Esophagus (tissue), 2 donors: ENCODE measurements around the gene TPX2. TPM values are rescaled to one million over a fixed set of nuclear protein-coding genes. Genes with fewer than 3 reads are reported as not detected.

Experiments
- H3K27ac ChIP-seq, 2 donors: one replicate each; pipeline ENCODE4 v1.5.1; 2013; ENCODE audit warnings: low read depth in 2 of 2, mild to moderate bottlenecking in 2 of 2, inconsistent platforms in 1 of 2, low read length in 1 of 2, moderate library complexity in 1 of 2
- H3K27me3 ChIP-seq, 2 donors: one replicate each; pipeline ENCODE4 v1.6.1; 2013; ENCODE audit warnings: low read length in 2 of 2, control low read depth in 1 of 2, mild to moderate bottlenecking in 1 of 2; ENCODE audit not compliant: insufficient read depth in 2 of 2, control insufficient read depth in 1 of 2
- H3K36me3 ChIP-seq, 2 donors: one replicate each; pipeline ENCODE4 v1.6.1; 2013; ENCODE audit warnings: low read length in 1 of 2; ENCODE audit not compliant: control insufficient read depth in 2 of 2, insufficient read depth in 2 of 2
- H3K4me1 ChIP-seq, 2 donors: one replicate each; pipeline ENCODE4 v1.6.1; 2013; ENCODE audit warnings: low read length in 1 of 2; ENCODE audit not compliant: control insufficient read depth in 2 of 2, insufficient read depth in 2 of 2
- H3K4me3 ChIP-seq, 2 donors: one replicate each; pipeline ENCODE4 v1.5.1; 2013; ENCODE audit warnings: low read length in 2 of 2, mild to moderate bottlenecking in 2 of 2, low read depth in 1 of 2, moderate library complexity in 1 of 2
- H3K9me3 ChIP-seq, 2 donors: one replicate each; pipeline ENCODE4 v1.6.1; 2013; ENCODE audit warnings: mild to moderate bottlenecking in 2 of 2, low read depth in 1 of 2, low read length in 1 of 2, moderate library complexity in 1 of 2; ENCODE audit not compliant: control insufficient read depth in 2 of 2, insufficient read depth in 1 of 2
- WGBS, 2 donors: extraction: QIAGEN DNeasy Blood & Tissue Kit; methylation state at CpG; one replicate each; pipeline ENCODE4 v1.1.7; 2013; 5-methylcytosine and 5-hydroxymethylcytosine counted together
- polyA plus RNA-seq, 2 donors: library from polyadenylated mRNA; stranded (reverse); fragments of 200-250 nt; gene quantifications; one replicate each; pipeline ENCODE4 v1.2.3, GENCODE V29; 2013
- donor health status: healthy with polysubstance abuse.
- donor health status: Bipolar disorder and iron deficiency.

Gene TPX2
- polyA plus RNA-seq, 2 donors: 9.1 to 13.6 TPM

- H3K4me1 ChIP-seq: peaks cover 3 to 7% of the 10 kb centered on the region in 2 donors
- no peak overlapping the region for H3K4me3 ChIP-seq
- no peaks in the 10 kb centered on the region for H3K36me3 ChIP-seq
- no peak overlapping the region for H3K27ac ChIP-seq
- H3K27me3 ChIP-seq: no peaks in the 10 kb centered on the region
- 74 to 78% methylated on average over 5 of the region's 5 CpGs for WGBS, 2 donors
- no peaks in the 10 kb centered on the region for H3K9me3 ChIP-seq
Observed at GRCh38 chr20:31836853-31837608, 97.9 kb downstream of the TPX2 start.

GRCh38 chr20:31837896-31838397 lies 98.9 kb downstream of the TPX2 start:
- no peaks in the 10 kb centered on the region for H3K9me3 ChIP-seq
- H3K4me3 ChIP-seq: no peak overlapping the region
- H3K27ac ChIP-seq: no peak overlapping the region
- no peaks in the 10 kb centered on the region for H3K27me3 ChIP-seq
- 56 to 68% methylated on average over 3 of the region's 3 CpGs for WGBS, 2 donors
- H3K36me3 ChIP-seq: no peaks in the 10 kb centered on the region
- H3K4me1 ChIP-seq: peaks cover 3 to 8% of the 10 kb centered on the region in 2 donors

DNA sequence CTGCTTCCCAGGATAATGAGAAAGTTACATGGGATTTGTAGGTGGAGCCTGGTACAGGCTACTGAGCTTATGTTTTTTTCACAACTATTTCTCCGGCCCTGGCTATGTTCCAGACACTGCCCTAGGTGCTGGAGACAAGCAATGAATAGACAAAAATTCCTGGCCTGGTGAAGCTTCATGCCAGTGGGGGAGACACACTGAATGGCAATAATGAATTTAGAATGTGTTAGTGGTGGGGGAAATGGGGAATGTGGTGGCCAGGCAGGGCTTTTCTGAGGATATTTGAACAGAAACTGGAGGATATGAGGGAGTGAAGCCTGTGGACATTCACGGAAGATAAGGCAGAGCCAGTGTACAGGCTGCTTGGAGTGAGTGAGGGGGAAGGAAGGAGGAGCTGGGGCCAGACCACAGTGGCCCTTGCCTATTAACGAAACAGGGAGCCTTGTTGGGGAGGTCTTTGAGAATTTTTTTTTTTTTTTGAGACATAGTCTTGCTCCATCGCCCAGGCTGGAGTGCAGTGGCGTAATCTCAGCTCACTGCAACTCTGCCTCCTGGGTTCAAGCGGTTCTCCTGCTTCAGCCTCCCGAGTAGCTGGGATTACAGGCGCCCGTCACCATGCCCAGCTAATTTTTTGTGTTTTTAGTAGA lies 99.7 kb downstream of the TPX2 start:
- H3K4me3 ChIP-seq: no peak overlapping the region
- H3K36me3 ChIP-seq: no peaks in the 10 kb centered on the region
- no peaks in the 10 kb centered on the region for H3K27me3 ChIP-seq
- no peak overlapping the region for H3K27ac ChIP-seq
- 82 to 84% methylated on average over 9 of the region's 9 CpGs for WGBS, 2 donors
- H3K9me3 ChIP-seq: no peaks in the 10 kb centered on the region
- peaks cover 3 to 8% of the 10 kb centered on the region in 2 donors for H3K4me1 ChIP-seq

DNA sequence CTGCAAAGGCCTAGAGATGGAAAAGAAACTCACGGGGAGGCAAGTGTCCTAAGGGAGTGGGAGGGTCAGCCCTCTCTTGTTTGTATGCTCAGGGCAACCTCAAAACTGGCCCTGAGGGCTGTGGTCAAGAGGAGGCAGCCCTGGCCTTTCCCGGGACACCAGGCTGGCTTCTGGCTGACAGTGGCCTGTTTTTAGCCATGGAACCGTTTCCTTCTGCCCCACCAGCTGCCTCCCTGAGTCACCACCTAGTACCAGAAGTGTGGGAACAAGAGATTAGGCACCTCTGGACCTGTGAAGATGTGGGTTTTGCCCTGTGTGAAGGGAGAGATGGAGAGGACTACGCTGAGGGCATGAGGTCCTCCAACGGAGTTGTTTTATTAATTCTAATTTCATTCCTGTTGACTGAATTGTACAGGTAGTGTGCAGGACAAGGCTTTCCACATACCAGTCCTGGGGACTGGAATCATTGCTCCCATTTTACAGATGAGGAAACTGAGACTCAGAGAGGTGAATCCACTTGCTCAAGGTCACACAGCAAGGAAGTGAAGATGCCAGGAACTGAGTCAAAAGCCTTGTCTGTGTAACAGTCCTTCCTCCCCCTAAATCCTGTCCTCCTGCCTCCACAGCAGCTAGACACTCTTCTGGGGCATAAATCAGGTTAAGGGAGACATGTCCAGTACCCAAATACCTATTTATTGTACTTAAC lies 100.8 kb downstream of the TPX2 start:
- Histone ChIP-seq H3K36me3 (no peaks in the 10 kb centered on the region), H3K4me3 (no peak overlapping the region), H3K27me3 (no peaks in the 10 kb centered on the region), H3K4me1 (peaks cover 3 to 11% of the 10 kb centered on the region in 2 donors), H3K9me3 (no peaks in the 10 kb centered on the region), H3K27ac (no peak overlapping the region)
- 74 to 76% methylated on average over 5 of the region's 5 CpGs for WGBS, 2 donors

DNA sequence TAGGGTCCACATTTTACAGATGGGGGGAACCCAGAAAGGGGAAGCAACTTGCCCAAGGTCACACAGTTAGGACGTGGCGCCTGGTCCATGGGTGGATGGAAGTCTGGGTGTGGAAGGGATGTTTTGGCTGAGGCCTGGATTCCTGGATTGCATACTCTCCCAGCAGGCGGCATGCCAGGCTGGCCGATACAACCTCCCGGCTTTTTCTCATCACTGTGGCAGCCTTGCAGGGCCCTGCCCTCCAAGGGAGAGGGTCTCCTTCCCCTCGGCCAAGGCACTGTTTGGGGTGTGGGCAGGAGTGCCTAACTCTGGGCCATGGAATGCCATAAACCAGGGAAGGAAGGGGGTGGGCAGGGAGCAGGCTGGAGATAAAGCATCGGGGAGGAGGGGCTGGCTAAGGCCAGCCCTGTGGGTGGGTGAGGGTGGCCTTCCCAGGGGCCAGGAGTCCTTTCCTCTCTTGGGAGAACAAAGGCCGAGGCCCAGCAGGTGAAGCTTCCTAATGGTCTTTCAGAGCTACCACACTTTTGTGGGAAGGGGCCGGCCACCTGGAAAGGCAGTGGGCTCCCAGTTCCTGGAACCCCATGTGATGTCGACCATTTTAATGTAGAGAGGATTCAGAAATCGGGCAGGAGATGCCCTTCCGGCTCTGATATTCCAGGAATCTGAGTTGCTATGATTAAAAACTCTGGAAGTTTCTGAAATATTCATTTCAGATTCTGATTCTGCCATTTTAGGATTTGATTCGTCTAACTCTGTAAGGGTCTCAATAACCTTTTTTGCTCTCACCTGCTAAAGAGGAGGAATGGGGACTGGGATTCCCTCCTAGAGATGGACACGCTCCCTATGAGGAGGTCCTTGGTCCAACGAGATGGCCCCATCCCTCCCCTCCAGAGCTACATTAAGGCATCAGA lies 102.1 kb downstream of the TPX2 start:
- Histone ChIP-seq H3K4me3 (no peak overlapping the region), H3K36me3 (no peaks in the 10 kb centered on the region), H3K27me3 (no peaks in the 10 kb centered on the region), H3K27ac (peak overlapping the region in 1 of 2 donors; percentile 44), H3K4me1 (peaks cover 8 to 14% of the 10 kb centered on the region in 2 donors), H3K9me3 (no peaks in the 10 kb centered on the region)
- whole genome bisulfite sequencing, 2 donors: 74 to 75% methylated on average over 15 of the region's 15 CpGs

DNA sequence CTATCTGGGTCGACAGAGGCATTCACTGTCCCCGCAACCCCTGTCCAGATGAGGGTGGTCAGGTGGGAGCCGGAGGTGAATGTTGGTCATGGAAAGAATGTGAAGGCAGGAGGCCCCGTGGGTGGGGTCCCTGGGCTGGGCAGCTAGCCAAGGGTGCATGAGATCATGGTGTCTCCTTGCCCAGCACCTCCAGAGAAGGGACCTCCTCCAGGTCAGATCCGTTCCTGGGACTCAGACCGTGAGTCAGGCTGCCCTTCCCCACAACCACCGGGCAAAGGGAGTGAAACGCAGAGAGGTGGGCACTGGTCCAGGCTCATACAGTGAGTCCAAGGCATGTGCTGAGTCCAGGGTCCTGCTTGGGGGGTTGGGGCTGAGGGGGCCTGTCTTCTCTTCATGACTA lies 102.8 kb downstream of the TPX2 start:
- no peaks in the 10 kb centered on the region for H3K36me3 ChIP-seq
- no peak overlapping the region for H3K4me3 ChIP-seq
- H3K9me3 ChIP-seq: no peaks in the 10 kb centered on the region
- no peaks in the 10 kb centered on the region for H3K27me3 ChIP-seq
- 48 to 55% methylated on average over 8 of the region's 8 CpGs for WGBS, 2 donors
- H3K4me1 ChIP-seq: peaks cover 8 to 13% of the 10 kb centered on the region in 2 donors
- H3K27ac ChIP-seq: peak overlapping the region in 1 of 2 donors; percentile 44

GRCh38 chr20:31842471-31843157 lies 103.5 kb downstream of the TPX2 start:
- H3K4me1 ChIP-seq: peaks cover 8 to 13% of the 10 kb centered on the region in 2 donors
- H3K27ac ChIP-seq: no peak overlapping the region
- no peak overlapping the region for H3K4me3 ChIP-seq
- H3K36me3 ChIP-seq: no peaks in the 10 kb centered on the region
- 65 to 66% methylated on average over 12 of the region's 12 CpGs for WGBS, 2 donors
- H3K9me3 ChIP-seq: no peaks in the 10 kb centered on the region
- H3K27me3 ChIP-seq: no peaks in the 10 kb centered on the region

GRCh38 chr20:31843288-31843687 lies 104.2 kb downstream of the TPX2 start:
- Histone ChIP-seq H3K27me3 (no peaks in the 10 kb centered on the region), H3K36me3 (no peaks in the 10 kb centered on the region), H3K9me3 (no peaks in the 10 kb centered on the region), H3K4me1 (peaks cover 7 to 13% of the 10 kb centered on the region in 2 donors), H3K27ac (no peak overlapping the region), H3K4me3 (no peak overlapping the region)
- 75 to 80% methylated on average over 6 of the region's 6 CpGs for WGBS, 2 donors
